Activated T-cell treated with anti-CD3 and anti-CD28 coated beads for 24 hours (primary cell): Measurements from ENCODE around the gene RASAL2.

Source experiments
- DNase-seq: peaks from one replicate; pipeline ENCODE4 v3.0.0-alpha.2; 2020; ENCODE audit warnings: low read depth

The RASAL2 gene

GRCh38 chr1:178461104-178461503 lies 367.2 kb downstream of the RASAL2 start:
- no peak for DNase-seq

GRCh38 chr1:178461701-178462100 lies 367.8 kb downstream of the RASAL2 start:
- no peak for DNase-seq

- no peak for DNase-seq
Measured at GRCh38 chr1:178464141-178464540, 370.2 kb downstream of the RASAL2 start.

- DNase-seq: no peak
Measured at GRCh38 chr1:178464566-178464965, 370.7 kb downstream of the RASAL2 start.

- no peak for DNase-seq
Measured at GRCh38 chr1:178465011-178465410, 371.1 kb downstream of the RASAL2 start.

GRCh38 chr1:178467837-178468236 lies 373.9 kb downstream of the RASAL2 start:
- no peak for DNase-seq

GRCh38 chr1:178470411-178470960 lies 376.6 kb downstream of the RASAL2 start:
- DNase-seq: no peak

- DNase-seq: no peak
Measured at GRCh38 chr1:178472531-178472930, 378.6 kb downstream of the RASAL2 start.

- DNase-seq: no peak
Measured at GRCh38 chr1:178477373-178477772, 383.5 kb downstream of the RASAL2 start.

- no peak for DNase-seq
Measured at GRCh38 chr1:178477841-178478240, 383.9 kb downstream of the RASAL2 start.

- DNase-seq: no peak
Measured at GRCh38 chr1:178483251-178483957, 389.5 kb downstream of the RASAL2 start.

GRCh38 chr1:178484698-178485225 lies 390.9 kb downstream of the RASAL2 start:
- no peak for DNase-seq

- no peak for DNase-seq
Measured at GRCh38 chr1:178485541-178485981, 391.7 kb downstream of the RASAL2 start.

GRCh38 chr1:178486100-178487069 lies 392.5 kb downstream of the RASAL2 start:
- no peak for DNase-seq

- DNase-seq: no peak
Measured at GRCh38 chr1:178487070-178487615, 393.2 kb downstream of the RASAL2 start.

GRCh38 chr1:178488393-178488792 lies 394.5 kb downstream of the RASAL2 start:
- DNase-seq: no peak

- DNase-seq: no peak
Measured at GRCh38 chr1:178489399-178489798, 395.5 kb downstream of the RASAL2 start.

GRCh38 chr1:178490136-178490535 lies 396.2 kb downstream of the RASAL2 start:
- no peak for DNase-seq

- no peak for DNase-seq
Measured at GRCh38 chr1:178490967-178491366, 397.1 kb downstream of the RASAL2 start.

- no peak for DNase-seq
Measured at GRCh38 chr1:178491721-178492120, 397.8 kb downstream of the RASAL2 start.

- no peak for DNase-seq
Measured at GRCh38 chr1:178492341-178492740, 398.4 kb downstream of the RASAL2 start.

- no peak for DNase-seq
Measured at GRCh38 chr1:178493301-178493741, 399.4 kb downstream of the RASAL2 start.
